GM12874 (cell line): ENCODE measurements around the gene VWA1.

ENCODE experiments used
- TF ChIP-seq, protein P1 (sequence below): IDR thresholded peaks from 2 replicates; pipeline ENCODE4 v1.5.1; 2011; ENCODE audit warnings: low read depth, mild to moderate bottlenecking, control low read depth, low read length, moderate library complexity; ENCODE audit not compliant: insufficient read depth

VWA1 gene

GRCh38 chr1:1470626-1471388 is 35.3 kb downstream of the VWA1 start:
- TF ChIP-seq, protein P1, sequence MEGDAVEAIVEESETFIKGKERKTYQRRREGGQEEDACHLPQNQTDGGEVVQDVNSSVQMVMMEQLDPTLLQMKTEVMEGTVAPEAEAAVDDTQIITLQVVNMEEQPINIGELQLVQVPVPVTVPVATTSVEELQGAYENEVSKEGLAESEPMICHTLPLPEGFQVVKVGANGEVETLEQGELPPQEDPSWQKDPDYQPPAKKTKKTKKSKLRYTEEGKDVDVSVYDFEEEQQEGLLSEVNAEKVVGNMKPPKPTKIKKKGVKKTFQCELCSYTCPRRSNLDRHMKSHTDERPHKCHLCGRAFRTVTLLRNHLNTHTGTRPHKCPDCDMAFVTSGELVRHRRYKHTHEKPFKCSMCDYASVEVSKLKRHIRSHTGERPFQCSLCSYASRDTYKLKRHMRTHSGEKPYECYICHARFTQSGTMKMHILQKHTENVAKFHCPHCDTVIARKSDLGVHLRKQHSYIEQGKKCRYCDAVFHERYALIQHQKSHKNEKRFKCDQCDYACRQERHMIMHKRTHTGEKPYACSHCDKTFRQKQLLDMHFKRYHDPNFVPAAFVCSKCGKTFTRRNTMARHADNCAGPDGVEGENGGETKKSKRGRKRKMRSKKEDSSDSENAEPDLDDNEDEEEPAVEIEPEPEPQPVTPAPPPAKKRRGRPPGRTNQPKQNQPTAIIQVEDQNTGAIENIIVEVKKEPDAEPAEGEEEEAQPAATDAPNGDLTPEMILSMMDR = no peak

DNA sequence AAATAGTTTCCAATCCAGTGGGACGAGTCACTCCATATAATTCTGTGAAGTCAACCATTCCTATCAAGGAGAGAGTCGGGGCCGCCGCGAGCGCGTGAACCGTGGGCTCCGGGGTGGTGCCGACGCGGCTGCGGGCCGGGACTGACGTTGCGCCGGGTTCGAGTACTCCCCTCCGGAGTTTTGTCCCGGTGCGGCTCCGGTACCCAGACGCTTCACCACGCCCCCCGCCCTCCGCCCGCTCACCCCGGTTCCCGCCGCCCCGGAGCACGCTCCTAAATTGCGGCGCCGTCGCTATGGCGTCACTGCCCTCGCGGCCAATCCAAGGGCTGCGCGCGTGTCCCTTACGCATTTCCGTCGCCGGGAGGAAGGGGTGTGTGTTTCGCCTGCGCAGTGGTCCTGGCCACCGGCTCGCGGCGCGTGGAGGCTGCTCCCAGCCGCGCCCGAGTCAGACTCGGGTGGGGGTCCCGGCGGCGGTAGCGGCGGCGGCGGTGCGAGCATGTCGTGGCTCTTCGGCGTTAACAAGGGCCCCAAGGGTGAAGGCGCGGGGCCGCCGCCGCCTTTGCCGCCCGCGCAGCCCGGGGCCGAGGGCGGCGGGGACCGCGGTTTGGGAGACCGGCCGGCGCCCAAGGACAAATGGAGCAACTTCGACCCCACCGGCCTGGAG is 36.0 kb downstream of the VWA1 start, which contains the start of gene ATAD3B:
Gene ATAD3B, plus strand, starts transcription at position 377 of the 664 bp plus-strand sequence. Its CDS starts 120 bp downstream, at position 497.
- TF ChIP-seq, protein P1 = no peak

- TF ChIP-seq, protein P1 = no peak
Measured at GRCh38 chr1:1477206-1477605, 41.7 kb downstream of the VWA1 start.

DNA sequence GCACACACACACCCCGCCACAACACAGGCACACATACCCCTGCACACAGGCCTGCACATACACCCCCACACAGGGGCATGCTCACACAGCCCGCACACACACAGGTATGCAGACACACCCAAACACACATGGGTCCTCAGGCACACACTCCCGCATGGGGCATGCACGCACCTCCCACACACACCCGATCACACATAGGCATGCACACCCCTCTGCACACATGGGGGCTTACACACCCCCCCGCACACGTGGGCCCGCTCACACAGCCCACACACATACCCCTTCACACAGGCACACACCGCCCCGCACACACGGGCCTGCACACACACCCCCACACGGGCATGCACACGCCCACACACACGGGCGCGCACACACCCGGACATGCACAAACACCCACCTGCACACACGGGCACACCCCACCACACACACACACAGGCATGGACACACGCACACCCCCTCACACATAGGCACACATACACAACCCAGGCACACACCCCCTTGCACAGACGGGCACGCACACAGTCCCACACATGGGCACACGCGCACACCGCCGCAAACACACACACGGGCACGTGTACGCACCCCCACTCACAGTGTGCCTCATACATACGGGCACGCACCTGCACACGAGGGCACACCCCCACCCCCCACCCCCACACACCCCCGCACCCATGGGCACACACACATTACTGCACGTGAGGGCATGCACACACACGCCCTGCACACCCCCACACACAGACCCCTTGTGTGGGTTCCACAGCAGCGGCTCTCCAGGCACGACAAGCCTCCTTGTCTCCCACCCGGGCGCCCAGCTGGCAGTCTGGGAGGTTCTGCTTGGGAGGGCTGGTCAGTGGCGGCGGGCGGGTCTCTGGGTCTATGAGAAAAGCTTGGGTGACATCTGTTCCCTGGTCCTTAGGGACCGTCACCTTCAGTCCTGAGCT is 44.3 kb downstream of the VWA1 start:
- TF ChIP-seq, protein P1 = no peak

DNA sequence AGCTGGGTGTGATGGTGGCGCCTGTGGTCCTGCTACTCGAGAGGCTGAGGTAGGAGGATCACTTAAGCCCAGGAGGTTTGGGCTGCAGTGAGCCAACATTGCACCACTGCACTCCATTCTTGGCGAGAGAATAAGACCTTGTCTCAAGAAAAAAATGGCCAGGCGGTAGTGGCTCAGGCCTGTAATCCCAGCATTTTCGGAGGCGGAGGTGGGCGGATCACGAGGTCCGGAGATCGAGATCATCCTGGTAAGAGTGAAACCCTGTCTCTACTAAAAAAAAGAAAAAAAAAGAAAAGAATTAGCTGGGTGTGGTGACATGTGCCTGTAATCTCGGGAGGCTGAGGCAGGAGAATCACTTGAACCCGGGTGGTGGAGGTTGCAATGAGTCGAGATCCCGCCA is 47.4 kb downstream of the VWA1 start:
- TF ChIP-seq, protein P1 = no peak

DNA sequence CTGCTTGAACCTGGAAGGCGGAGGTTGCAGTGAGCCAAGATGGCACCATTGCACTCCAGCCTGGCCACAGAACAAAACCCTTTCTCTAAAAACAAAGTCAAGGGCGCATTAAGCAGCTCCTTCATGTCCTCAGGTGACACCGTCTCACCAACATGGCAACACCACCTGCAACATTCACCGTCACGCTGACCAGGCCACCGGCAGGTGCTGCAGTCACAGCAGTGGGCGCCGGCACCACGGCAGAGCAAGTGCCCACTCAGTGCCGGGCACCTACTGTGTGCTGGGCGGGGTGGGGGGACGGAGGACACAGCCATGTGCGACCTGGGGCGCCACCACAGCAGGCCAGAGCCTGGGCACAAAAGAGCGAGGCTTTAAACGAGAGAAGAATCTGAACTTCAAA is 48.2 kb downstream of the VWA1 start:
- TF ChIP-seq, protein P1 = no peak

- TF ChIP-seq, protein P1 = no peak
Measured at GRCh38 chr1:1487701-1488100, 52.2 kb downstream of the VWA1 start.
